Measurements from ENCODE around the gene TBC1D22A.

DNA sequence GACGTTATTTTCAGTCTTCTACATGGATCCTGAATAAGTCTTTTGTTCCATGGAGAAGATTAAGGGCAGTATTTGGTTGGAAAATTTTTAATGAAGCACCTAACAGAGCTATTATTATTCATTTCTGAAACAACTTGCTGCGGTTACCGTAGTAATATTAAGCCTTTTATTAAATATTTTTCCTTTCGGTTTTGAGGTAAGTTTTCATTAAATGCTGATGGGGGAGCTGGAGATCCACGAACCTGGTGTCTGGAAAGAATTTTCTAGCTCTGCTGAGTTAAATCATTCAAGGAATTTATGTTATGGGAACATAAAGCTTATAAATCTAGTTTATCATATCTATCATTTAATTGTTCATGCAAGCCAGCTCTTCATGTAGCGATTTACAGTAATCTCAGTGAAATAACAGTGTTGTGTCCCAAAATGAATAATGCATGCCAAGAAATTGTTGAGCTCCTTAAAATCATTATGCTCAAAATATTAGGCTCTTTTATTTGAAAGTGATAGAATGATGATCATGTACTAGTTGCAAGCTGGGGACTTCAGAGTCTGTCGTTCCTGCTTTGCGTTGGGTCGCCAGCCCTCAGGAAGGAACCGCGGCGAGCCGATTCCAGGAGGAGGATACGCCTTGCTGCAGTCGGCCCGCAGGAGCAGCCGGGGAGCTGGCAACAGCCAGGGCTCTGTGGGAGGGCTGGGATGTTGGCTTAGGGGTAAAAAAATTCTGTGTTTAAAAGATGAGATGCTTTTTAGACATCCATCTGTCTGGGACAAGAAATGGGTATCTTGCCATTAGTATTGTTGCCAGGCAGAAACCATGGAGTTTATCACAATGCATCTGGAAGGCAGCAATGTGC is 83.1 kb downstream of the TBC1D22A start:
- TF ChIP-seq, protein P1, sequence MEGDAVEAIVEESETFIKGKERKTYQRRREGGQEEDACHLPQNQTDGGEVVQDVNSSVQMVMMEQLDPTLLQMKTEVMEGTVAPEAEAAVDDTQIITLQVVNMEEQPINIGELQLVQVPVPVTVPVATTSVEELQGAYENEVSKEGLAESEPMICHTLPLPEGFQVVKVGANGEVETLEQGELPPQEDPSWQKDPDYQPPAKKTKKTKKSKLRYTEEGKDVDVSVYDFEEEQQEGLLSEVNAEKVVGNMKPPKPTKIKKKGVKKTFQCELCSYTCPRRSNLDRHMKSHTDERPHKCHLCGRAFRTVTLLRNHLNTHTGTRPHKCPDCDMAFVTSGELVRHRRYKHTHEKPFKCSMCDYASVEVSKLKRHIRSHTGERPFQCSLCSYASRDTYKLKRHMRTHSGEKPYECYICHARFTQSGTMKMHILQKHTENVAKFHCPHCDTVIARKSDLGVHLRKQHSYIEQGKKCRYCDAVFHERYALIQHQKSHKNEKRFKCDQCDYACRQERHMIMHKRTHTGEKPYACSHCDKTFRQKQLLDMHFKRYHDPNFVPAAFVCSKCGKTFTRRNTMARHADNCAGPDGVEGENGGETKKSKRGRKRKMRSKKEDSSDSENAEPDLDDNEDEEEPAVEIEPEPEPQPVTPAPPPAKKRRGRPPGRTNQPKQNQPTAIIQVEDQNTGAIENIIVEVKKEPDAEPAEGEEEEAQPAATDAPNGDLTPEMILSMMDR (IDR thresholded peaks at IDR 0.05; ENCODE audit: poor library complexity, severe bottlenecking), result peak; percentile 88
- no peak for TF ChIP-seq POLR2AphosphoS5 (IDR thresholded peaks at IDR 0.05)
- peak; percentile 94 for TF ChIP-seq RAD21 (conservative IDR thresholded peaks at IDR 0.05)
- TF ChIP-seq EZH2 (IDR thresholded peaks at IDR 0.05; ENCODE audit: borderline replicate concordance, insufficient read depth, low read length, poor library complexity, severe bottlenecking), result no peak
